IMR-90 (cell line): ENCODE results near the gene ATP10D. TPM values are rescaled to one million over a fixed set of nuclear protein-coding genes. Genes with fewer than 3 reads are reported as not detected.

ENCODE experiments used
- ATAC-seq: fragments of 200-7000 bp; cut with Tn5 transposase; 2 replicates; pipeline ENCODE4 v1.9.1; 2020; ENCODE audit warnings: low read depth, mild to moderate bottlenecking, moderate library complexity
- BruUV-seq: library from RNA; stranded (reverse); fragments of 400-500 nt; replicated peaks from 2 replicates; lab custom pipeline; 2021; lab: Mats Ljungman, UMichigan
- CTCF ChIA-PET: fragments of 300-600 bp; formaldehyde crosslinking; extraction: SDS; loops from one replicate; lab custom pipeline; 2021; ENCODE audit warnings: antibody characterized with exemption; lab: Yijun Ruan, JAX
- POLR2A ChIA-PET: fragments of 300-600 bp; sonication (Branson Sonifier 250); formaldehyde crosslinking; loops from one replicate; lab custom pipeline; 2022; ENCODE audit warnings: antibody characterized with exemption; ENCODE audit not compliant: unreplicated experiment; lab: Charles Lee
- DNase-seq: peaks from one replicate; pipeline ENCODE4 v3.0.0; 2013
- H2AFZ ChIP-seq: replicated peaks from 2 replicates; pipeline ENCODE3; 2013; ENCODE audit warnings: low read length, mild to moderate bottlenecking; ENCODE audit not compliant: poor library complexity
- H2AK5ac ChIP-seq: 2 replicates; pipeline ENCODE4 v1.6.1; 2013; ENCODE audit warnings: low read depth, low read length, inconsistent platforms
- H2AK9ac ChIP-seq: replicated peaks from 2 replicates; pipeline ENCODE3; 2013; ENCODE audit warnings: mild to moderate bottlenecking, low read depth, low read length, moderate library complexity; ENCODE audit not compliant: poor library complexity
- H2BK120ac ChIP-seq: 2 replicates; pipeline ENCODE4 v1.6.1; 2013; ENCODE audit warnings: low read depth, low read length, inconsistent platforms
- H2BK15ac ChIP-seq: 3 replicates; pipeline ENCODE4 v1.6.1; 2013; ENCODE audit warnings: low read depth, low read length, inconsistent platforms
- H2BK20ac ChIP-seq: 2 replicates; pipeline ENCODE4 v1.6.1; 2013; ENCODE audit warnings: low read depth, mild to moderate bottlenecking, inconsistent platforms, low read length, moderate library complexity
- H2BK5ac ChIP-seq: 2 replicates; pipeline ENCODE4 v1.6.1; 2013; ENCODE audit warnings: mild to moderate bottlenecking, low read depth, low read length, inconsistent platforms; ENCODE audit not compliant: poor library complexity, severe bottlenecking
- H3K14ac ChIP-seq: replicated peaks from 2 replicates; pipeline ENCODE4 v1.6.1; 2013; ENCODE audit warnings: low read depth, low read length, inconsistent platforms
- H3K18ac ChIP-seq: 2 replicates; pipeline ENCODE4 v1.6.1; 2013; ENCODE audit warnings: low read depth, low read length, control low read depth
- H3K23ac ChIP-seq: 2 replicates; pipeline ENCODE4 v1.6.1; 2013; ENCODE audit warnings: low read depth, low read length, inconsistent platforms
- H3K27ac ChIP-seq: 2 replicates; pipeline ENCODE4 v1.5.1; 2013; ENCODE audit warnings: mild to moderate bottlenecking, control low read depth, low read length; ENCODE audit not compliant: insufficient read depth
- H3K27me3 ChIP-seq: 2 replicates; pipeline ENCODE4 v1.6.1; 2013; ENCODE audit warnings: low read length; ENCODE audit not compliant: control insufficient read depth, insufficient read depth
- H3K36me3 ChIP-seq: 2 replicates; pipeline ENCODE4 v1.6.1; 2013; ENCODE audit warnings: low read length, mixed read lengths; ENCODE audit not compliant: control insufficient read depth, insufficient read depth
- H3K4ac ChIP-seq: 2 replicates; pipeline ENCODE4 v1.6.1; 2013; ENCODE audit warnings: low read depth, low read length, inconsistent platforms
- H3K4me1 ChIP-seq: 2 replicates; pipeline ENCODE4 v1.6.1; 2013; ENCODE audit warnings: low read length, mixed read lengths; ENCODE audit not compliant: control insufficient read depth, insufficient read depth
- H3K4me2 ChIP-seq: 2 replicates; pipeline ENCODE4 v1.6.1; 2013; ENCODE audit warnings: low read depth, mild to moderate bottlenecking, control low read depth, low read length, moderate library complexity
- H3K4me3 ChIP-seq: 2 replicates; pipeline ENCODE4 v1.5.1; 2013; ENCODE audit warnings: low read depth, mild to moderate bottlenecking, control low read depth, low read length, moderate library complexity; ENCODE audit not compliant: insufficient read depth
- H3K56ac ChIP-seq: 2 replicates; pipeline ENCODE4 v1.6.1; 2013; ENCODE audit warnings: low read length, inconsistent platforms; ENCODE audit not compliant: insufficient read depth; ENCODE audit errors: extremely low read depth
- H3K79me1 ChIP-seq, 2 experiments: 2 replicates each; pipeline ENCODE4 v1.6.1; 2013; ENCODE audit warnings: low read length in 2 of 2, inconsistent platforms in 1 of 2, low read depth in 1 of 2
- H3K9ac ChIP-seq: 2 replicates; pipeline ENCODE4 v1.6.1; 2013; ENCODE audit warnings: low read depth, low read length, control low read depth
- H3K9me1 ChIP-seq: 2 replicates; pipeline ENCODE4 v1.6.1; 2013; ENCODE audit warnings: low read length, inconsistent platforms; ENCODE audit not compliant: insufficient read depth
- H3K9me3 ChIP-seq: 2 replicates; pipeline ENCODE4 v1.6.1; 2013; ENCODE audit warnings: low read length; ENCODE audit not compliant: control insufficient read depth, insufficient read depth
- H4K20me1 ChIP-seq: 2 replicates; pipeline ENCODE4 v1.6.1; 2013; ENCODE audit warnings: low read length, inconsistent platforms; ENCODE audit not compliant: insufficient read depth
- H4K5ac ChIP-seq: 2 replicates; pipeline ENCODE4 v1.6.1; 2013; ENCODE audit warnings: mild to moderate bottlenecking, low read depth, low read length, control low read depth
- H4K8ac ChIP-seq, 2 experiments: 2 replicates each; pipeline ENCODE4 v1.6.1; 2013; ENCODE audit warnings: low read depth in 2 of 2, low read length in 2 of 2, control low read depth in 1 of 2, inconsistent platforms in 1 of 2
- H4K91ac ChIP-seq: 2 replicates; pipeline ENCODE4 v1.6.1; 2013; ENCODE audit warnings: low read depth, low read length, inconsistent platforms; ENCODE audit not compliant: insufficient read depth
- BHLHE40 ChIP-seq: fragments of 150-350 bp; IDR thresholded peaks from 2 replicates; pipeline ENCODE4 v1.6.1; 2016; ENCODE audit warnings: mild to moderate bottlenecking, low read depth, low read length
- WGBS, 2 experiments: methylation state at CpG; one replicate each; pipeline versions ENCODE4 v1.1.5 to v1.1.7; 2013; ENCODE audit warnings: missing lambda C conversion rate in 2 of 2; ENCODE audit not compliant: insufficient read length in 1 of 2; ENCODE audit errors: extremely low coverage in 2 of 2; 5-methylcytosine and 5-hydroxymethylcytosine counted together
- dilution Hi-C: fragments of 300-500 bp; cut with HindIII; formaldehyde crosslinking; loops from one replicate; pipeline ENCODE4 v1.14.3; 2018; ENCODE audit warnings: low sequenced_read_pairs; ENCODE audit not compliant: unreplicated experiment
- in situ Hi-C: fragments of 300-500 bp; cut with MboI; formaldehyde crosslinking; loops from 3 replicates; pipeline ENCODE4 v1.14.3; 2019; ENCODE audit warnings: low sequenced_read_pairs, inconsistent platforms, mixed read lengths
- intact Hi-C: fragments of 100-400 bp; cut with micrococcal nuclease; formaldehyde crosslinking; loops from 2 replicates; pipeline ENCODE4 v1.10.0; 2022
- polyA plus RNA-seq, 3 experiments: library from polyadenylated mRNA; depleted of rRNA; stranded (reverse); fragments of >200 nt; gene quantifications; 2 replicates each; pipeline ENCODE4 v1.2.3, GENCODE V29; 2012; ENCODE audit warnings: low replicate concordance in 1 of 3
- total RNA-seq: library from RNA; depleted of rRNA; stranded (reverse); fragments of >200 nt; gene quantifications from 2 replicates; pipeline ENCODE4 v1.2.3, GENCODE V29; 2012
- TF ChIP-seq, protein P1 (sequence below): conservative IDR thresholded peaks from 2 replicates; pipeline ENCODE4 v1.5.1; 2012; ENCODE audit warnings: mild to moderate bottlenecking, low read depth, low read length, improper control_type of control experiment

ATP10D gene
- total and polyA plus RNA-seq, 2 of the 4 experiments (the other 2 are of a cell fraction), result 28.9 to 135 TPM

GRCh38 chr4:47612116-47613023 is 127.3 kb downstream of the ATP10D start (continued):
- TF ChIP-seq, protein P1, sequence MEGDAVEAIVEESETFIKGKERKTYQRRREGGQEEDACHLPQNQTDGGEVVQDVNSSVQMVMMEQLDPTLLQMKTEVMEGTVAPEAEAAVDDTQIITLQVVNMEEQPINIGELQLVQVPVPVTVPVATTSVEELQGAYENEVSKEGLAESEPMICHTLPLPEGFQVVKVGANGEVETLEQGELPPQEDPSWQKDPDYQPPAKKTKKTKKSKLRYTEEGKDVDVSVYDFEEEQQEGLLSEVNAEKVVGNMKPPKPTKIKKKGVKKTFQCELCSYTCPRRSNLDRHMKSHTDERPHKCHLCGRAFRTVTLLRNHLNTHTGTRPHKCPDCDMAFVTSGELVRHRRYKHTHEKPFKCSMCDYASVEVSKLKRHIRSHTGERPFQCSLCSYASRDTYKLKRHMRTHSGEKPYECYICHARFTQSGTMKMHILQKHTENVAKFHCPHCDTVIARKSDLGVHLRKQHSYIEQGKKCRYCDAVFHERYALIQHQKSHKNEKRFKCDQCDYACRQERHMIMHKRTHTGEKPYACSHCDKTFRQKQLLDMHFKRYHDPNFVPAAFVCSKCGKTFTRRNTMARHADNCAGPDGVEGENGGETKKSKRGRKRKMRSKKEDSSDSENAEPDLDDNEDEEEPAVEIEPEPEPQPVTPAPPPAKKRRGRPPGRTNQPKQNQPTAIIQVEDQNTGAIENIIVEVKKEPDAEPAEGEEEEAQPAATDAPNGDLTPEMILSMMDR, result no peak

GRCh38 chr4:47615385-47615784 is 130.3 kb downstream of the ATP10D start:
- no TSS peak for BruUV-seq
- peak; percentile 63 for DNase-seq
- CTCF ChIA-PET, result no interaction called here

More at GRCh38 chr4:47615385-47615784, 130.3 kb downstream of the ATP10D start:
- no peak overlapping the region for H3K56ac ChIP-seq
- in situ Hi-C loops, result no loop called here
- dilution Hi-C loops, result no loop called here
- no peak overlapping the region for H2BK120ac ChIP-seq
- H3K4me1 ChIP-seq, result peaks cover 2% of the 10 kb centered on the region
- no peak for TF ChIP-seq BHLHE40
- H3K9ac ChIP-seq, result no peak overlapping the region
- H3K79me1 ChIP-seq, result no peaks in the 10 kb centered on the region
- no peak overlapping the region for H2BK5ac ChIP-seq
- no peaks in the 10 kb centered on the region for H4K20me1 ChIP-seq
- peak overlapping the region in 1 of 2 experiments; percentile 40; a peak in 1 of 4 replicates for H4K8ac ChIP-seq
- H3K36me3 ChIP-seq, result no peaks in the 10 kb centered on the region
- no peak overlapping the region for H4K5ac ChIP-seq
- H3K4me2 ChIP-seq, result no peak overlapping the region
- H3K27ac ChIP-seq, result no peak overlapping the region
- ATAC-seq, result peak; percentile 35
- H2BK15ac ChIP-seq, result no peak overlapping the region
- H2AFZ ChIP-seq, result peak overlapping the region; percentile 62
- POLR2A ChIA-PET, result no interaction called here
- H3K4me3 ChIP-seq, result no peak overlapping the region
- H3K23ac ChIP-seq, result no peak overlapping the region
- no peak overlapping the region for H2AK9ac ChIP-seq
- H3K27me3 ChIP-seq, result no peaks in the 10 kb centered on the region
- no peak overlapping the region for H2AK5ac ChIP-seq
- intact Hi-C loops, result no loop called here
- H3K18ac ChIP-seq, result no peak overlapping the region; the same call in 1 of the 2 replicates
- H3K9me1 ChIP-seq, result no peaks in the 10 kb centered on the region
- WGBS, 2 experiments, result no CpG with 5 or more reads among the region's 4 CpGs
- no peak overlapping the region for H2BK20ac ChIP-seq
- H3K4ac ChIP-seq, result no peak overlapping the region
- no peak overlapping the region for H3K14ac ChIP-seq
- no peaks in the 10 kb centered on the region for H3K9me3 ChIP-seq
- H4K91ac ChIP-seq, result no peak overlapping the region
